Measurements from ENCODE around the gene SFMBT2.
"Not testable (repeated sequence)": the region's sequence is repeated elsewhere in the genome, so short reads cannot be mapped to it uniquely, and the experiment has no call there.

Gene SFMBT2

DNA sequence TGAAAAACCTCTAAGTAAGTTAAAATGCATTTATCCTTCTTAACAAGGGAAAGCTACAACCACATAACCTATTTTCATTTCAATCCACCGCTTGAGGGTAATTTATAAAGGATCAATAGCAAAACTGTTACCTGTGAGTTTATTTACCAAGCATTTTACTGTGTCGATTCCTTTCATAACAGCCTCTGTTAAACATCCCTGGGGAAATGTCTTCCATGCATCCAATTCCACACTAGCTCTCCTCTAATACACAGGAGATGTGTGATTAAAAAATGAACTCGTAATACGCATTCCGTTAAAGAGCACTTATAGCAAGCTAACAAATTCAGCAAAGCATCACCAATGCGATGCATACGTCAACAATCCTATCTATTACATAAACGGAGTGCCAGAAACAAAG is 185.7 kb downstream of the SFMBT2 start:
- DNase-seq (ENCODE audit: low read depth in 2 of 2), result no peak

DNA sequence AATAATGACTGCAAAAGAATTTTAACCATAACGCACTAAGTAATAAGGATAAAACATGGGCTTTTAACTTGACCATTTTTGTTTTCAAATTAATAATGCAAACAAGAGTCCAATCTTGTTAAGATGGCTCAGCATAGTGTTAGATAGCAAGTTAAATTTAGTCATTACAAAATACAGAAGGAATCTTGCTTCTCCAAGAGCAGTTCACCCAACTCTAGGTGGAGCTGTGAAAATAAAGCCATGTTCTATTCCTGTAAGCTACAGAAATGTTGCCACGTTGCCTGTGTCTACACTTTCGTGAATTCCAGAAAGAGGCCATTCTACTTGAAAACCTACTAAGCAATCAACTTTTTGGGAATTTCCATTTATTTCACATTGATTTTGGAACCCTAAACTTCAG is 191.9 kb downstream of the SFMBT2 start:
- no peak for DNase-seq (ENCODE audit: low read depth in 2 of 2)

DNA sequence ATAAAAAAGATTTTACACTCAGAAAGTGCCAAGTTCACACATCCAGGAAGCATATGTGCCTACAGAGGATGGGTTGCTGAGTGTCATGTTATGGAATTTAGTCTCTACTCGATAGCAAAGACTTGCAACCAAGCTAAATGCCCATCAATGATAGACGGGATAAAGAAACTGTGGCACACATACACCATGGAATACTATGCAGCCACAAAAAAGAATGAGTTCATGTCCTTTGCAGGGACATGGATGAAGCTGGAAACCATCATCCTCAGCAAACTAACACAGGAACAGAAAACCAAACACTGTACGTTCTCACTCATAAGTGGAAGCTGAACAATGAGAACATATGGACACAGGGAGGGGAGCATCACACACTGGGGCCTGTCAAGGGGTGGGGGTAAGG is 198.1 kb downstream of the SFMBT2 start:
- DNase-seq (ENCODE audit: low read depth in 2 of 2), result not testable (repeated sequence)

DNA sequence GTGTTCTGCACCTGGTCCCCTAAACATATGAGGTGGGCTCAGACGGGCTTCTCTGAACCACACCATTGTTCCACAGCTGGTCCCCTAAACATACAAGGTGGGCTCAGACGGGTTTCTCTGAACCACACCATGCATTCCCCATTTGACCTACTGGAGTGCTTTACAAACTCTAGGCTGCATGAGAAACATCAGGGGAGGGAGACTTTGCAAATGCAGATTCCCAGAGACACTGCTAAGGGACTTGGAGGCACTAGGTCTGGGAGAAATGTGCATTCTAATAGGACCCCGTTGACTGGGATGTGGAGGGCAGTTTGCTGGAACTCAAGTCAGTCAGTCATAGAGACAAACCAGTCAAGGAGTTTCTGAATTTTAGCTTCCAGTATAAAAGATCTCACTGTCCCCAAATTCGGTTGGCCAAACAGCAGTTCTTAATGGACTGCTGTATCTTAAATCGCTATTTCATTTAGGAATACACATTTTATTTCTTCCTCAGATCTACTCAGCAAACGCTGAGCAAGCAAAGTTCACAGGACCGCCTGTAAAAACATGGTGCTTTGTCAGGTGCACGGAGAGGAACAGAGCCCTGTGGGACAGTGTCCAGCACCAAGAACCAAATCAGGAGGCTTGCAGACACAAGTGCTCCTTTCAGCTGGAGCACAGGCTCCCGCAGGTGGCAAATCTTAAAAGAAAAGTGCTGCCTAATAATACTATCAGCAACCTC is 198.8 kb downstream of the SFMBT2 start:
- DNase-seq (ENCODE audit: low read depth in 2 of 2), result no peak

DNA sequence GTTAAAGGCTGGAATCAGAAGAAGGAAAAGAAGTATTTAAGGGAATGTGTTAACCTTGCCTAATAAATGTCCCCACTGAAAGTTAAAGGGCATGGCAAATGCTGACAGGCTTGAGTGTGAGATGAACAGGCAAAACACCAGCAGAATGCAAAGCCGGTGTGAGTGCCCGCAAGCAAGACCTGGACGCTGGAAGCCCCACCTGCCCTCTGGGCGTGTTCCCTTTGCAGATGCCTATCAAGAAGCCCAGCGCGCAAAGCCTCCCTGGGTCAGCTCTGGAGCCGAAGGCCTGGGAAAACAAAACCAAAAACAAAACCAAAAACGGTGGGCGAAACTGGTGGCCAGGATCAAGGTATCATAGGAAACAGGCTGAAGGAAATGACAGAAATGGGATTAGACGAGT is 200.3 kb downstream of the SFMBT2 start:
- DNase-seq (ENCODE audit: low read depth in 2 of 2), result no peak

DNA sequence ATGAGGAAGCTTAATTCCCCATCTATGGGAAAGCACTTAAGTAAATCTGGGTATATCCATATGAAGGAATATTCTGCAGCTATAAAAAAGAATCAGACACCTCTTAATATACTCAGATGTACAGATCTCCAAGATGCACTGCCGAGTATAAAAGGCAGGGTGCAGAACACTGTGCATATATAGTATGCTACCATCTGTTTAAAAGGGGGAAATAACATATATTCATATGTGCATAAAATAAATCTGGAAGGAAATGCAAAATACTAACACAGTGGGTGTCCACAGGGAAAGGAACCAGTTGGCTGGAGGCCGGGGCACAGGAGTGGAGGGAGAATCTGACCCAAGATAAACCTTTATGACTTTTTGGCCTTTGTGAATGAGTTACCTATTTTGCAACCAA is 201.4 kb downstream of the SFMBT2 start:
- no peak for DNase-seq (ENCODE audit: low read depth in 2 of 2)

DNA sequence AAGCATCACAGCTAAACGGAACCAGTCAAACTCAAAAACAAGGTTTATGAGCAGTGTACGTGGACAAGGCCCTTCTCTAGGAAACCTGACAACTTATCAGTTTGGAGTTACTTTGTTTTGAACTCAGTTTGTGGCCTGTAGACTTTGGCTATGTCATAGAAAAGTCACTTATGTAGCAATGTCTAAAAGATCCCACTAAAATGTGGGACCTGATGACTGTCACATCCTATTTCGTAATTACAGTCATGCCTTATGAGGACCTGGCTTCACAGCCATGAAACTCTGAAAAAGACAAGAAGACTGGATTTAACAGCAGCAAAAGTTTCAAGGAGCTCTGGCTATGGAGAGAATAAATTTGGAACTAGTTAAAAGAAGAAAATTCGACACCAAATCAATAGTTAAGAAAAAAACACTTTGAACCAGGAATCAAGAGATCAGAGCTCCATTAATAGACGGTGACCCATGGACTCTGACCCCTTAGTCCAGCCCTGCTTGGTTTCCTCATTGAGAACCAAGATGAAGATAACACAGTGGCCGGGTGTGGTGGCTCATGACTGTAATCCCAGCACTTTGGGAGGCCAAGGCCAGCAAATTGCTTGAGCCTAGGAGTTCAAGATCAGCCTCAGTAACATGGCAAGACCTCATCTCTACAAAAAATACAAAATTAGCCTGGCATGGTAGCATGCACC is 204.3 kb downstream of the SFMBT2 start:
- DNase-seq (ENCODE audit: low read depth in 2 of 2), result no peak

DNA sequence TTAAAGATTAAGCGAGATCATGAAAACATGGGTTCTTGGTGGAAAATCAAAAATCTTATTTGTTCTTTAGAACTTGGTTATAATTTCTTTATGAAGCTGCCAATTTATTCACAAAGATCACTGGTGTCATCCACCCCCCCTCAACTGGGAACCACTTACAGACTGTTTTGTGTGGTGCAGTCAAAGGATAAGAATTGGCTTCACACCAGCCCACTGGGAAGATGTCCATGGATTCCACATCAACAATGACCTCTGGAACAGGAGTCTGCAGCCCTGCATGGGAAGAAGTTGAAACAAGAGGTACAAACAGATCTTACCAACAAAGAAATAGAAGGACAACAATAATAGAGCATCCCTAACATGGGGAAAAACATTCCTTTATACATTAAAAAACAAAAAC is 205.2 kb downstream of the SFMBT2 start:
- no peak for DNase-seq (ENCODE audit: low read depth in 2 of 2)

DNA sequence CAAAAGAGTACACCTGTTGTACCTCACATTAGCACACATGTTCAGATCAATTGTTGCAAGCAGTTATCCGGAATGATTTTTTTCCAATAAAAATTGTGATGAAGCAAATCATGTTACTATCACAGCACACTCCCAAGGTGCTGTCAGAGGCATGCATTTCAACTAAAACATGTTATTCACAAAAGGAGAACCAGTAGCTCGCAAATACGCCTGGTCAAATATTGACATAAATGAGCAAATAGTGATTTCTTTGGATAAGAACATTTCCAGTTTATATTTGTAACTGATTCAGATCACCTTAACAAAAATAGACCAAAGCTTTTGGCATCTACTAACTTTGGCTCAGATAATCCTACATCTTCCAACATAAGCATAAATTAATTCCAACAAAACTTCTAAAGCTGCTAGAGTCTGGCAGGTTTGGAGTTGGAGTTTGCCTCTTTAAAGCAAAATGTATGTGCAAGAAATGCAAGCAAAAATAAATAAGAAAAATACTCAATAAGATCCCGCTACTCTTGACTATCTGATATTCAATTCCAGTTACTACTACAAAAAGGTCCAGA is 208.0 kb downstream of the SFMBT2 start:
- DNase-seq (ENCODE audit: low read depth in 2 of 2), result no peak

DNA sequence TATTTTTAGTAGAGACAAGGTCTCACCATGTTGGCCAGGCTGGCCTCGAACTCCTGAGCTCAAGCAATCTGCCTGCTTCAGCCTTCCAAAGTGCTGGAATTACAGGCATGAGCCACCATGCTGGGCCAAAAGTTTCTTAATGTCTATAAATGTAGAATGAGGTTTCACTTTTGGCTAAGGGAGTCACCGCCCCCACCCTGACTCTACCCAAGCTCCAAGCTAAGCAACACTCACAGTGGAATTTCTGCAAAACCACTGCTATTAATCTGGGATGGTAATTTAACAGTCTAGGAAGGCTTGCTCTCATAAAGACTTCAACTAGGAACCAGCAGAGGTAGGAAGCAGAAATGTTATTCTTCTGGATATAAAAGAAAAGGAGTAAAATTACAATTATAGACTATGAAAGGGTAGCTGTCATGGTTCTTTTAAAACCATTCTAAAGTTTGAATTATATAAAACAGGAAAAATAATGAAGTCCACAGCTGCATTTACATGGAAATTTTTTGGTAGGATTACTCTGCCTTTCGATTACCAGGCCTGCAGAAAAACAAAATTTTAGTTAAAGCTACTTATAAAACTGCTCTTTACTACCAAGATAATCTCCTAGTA is 211.6 kb downstream of the SFMBT2 start:
- DNase-seq (ENCODE audit: low read depth in 2 of 2), result no peak

DNA sequence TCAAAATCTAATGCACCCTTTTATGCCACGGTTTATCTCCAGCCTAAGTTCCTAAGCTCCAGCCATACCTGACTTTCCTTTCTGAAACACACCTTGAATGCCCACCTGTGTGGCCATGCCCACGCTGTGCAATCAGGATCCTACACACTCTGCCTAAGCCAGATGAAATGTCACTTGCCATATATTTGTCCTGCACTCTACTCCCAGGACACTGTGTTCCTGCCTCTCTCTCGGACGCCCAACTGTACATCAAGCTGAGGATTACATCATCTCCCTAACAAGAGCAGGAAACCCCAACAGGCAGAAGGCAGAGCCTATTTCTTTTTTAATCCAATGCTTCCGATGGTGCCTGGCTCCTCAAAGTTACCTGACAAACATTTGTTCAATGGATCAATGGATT is 214.6 kb downstream of the SFMBT2 start:
- DNase-seq (ENCODE audit: low read depth in 2 of 2), result no peak

DNA sequence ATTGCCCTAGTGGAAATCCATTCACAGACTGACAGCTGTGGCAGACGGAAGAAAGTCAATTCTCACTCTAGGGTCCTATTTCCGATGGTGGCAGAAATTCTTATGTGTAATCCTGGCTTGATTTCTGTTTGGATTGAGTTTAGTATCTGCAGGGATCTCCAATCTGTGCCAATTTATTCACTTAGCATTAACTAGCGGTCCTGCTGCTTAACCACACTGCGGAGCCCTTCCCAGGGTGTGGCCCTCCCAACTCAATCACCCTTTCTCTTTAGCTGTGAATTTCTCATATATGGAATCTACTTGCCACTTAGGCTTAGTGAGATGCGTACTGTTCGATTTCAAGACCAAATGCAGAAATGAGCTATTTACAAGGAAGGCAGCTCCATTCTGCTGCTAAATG is 215.7 kb downstream of the SFMBT2 start:
- no peak for DNase-seq (ENCODE audit: low read depth in 2 of 2)

DNA sequence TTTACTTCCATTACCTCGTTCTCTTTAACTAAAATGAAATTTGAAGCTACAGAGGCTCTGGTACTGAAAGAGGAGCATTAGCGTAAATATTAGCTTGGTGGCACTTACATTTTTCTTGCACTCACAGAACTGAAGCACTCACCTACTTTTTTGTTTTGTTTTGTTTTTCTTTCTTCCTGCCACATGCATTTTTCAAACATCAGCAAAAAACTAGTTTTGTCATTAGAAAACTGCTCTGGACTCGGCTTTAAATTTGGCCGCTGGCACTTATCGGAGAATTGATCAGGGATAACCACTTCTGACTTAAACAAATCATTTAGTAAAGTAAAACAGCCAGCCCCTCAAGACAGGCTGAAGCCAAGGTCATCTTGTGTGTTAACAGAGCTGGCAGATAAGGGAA is 216.3 kb downstream of the SFMBT2 start:
- DNase-seq (ENCODE audit: low read depth in 2 of 2), result no peak

DNA sequence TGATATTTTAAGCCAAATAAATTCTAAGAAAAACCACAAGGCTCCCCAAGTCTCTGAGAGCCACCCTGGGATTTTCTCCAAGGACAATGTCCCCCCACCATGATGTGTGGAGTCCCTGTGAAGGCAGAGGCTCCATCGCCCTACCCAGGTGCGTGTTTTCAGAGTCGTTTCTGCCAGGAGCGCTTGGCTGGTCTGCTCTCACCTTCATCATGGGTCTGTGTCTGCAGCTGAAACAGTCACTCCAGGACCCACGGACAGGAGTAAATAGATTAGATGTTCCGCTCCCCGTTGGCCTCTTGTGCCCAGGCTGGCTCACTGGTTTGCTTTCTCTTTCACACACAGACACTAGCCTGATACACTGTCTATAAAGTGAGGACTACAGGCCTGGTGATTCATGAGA is 217.5 kb downstream of the SFMBT2 start:
- DNase-seq (ENCODE audit: low read depth in 2 of 2), result peak; percentile 16 to 33

DNA sequence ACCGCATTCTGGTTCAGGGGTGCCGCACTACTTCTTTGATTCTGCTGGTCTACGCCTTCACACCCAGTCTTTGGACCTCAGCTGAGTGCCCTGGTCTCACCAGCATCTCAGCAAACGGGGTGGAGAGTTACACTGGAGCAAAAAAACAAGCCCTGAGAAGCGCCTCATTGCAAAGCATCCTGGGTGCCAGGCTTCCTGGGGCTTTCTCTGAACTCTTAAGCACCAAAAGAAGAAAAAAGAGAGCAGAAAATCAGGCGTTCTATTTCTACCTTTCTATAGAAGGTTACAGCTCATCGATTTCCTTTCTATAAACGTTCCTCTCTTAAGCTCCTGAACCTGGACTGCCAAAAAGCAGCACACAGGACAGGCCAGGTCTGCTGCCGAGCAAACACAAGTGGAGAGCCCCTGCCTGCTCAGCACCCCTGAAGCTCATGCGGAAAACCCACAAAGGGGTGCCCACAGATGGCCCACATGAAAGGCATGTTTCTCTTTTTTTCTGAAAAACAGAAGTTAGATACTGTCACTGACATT is 217.9 kb downstream of the SFMBT2 start:
- DNase-seq (ENCODE audit: low read depth in 2 of 2), result peak; percentile 28 to 44

DNA sequence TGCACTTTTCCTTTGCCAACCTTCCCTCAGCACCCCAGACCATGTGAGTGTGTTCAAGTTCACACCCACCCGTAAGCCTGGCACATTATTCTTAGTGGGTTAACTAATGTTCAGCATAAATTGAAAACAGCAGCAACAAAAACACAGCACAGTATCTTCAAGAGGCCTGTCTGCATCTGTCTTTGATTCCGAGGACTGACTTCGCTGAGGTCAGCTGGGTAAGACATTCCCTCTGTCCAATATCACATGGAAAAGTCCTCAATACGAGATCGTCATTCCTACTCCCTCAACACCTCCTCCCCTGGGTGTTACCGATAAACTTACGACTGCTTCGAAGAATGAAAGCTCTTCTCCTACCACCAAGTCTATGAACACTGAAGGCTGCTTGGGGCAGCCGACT is 218.8 kb downstream of the SFMBT2 start:
- DNase-seq (ENCODE audit: low read depth in 2 of 2), result no peak

DNA sequence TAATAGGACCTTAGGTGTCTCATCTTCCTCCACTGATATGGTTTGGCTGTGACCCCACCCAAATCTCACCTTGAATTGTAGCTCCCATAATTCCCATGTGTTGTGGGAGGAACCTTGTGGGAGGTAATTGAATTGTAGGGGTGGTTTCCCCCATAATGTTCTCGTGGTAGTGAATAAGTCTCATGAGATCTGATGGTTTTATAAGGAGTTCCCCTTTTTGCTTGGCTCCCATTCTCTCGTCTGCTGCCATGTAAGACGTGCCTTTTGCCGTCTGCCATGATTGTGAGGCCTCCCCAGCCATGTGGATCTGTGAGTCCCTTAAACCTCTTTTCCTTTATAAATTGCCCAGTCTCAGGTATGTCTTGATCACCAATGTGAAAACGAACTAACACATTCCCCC is 220.1 kb downstream of the SFMBT2 start:
- DNase-seq (ENCODE audit: low read depth in 2 of 2), result not testable (repeated sequence)

DNA sequence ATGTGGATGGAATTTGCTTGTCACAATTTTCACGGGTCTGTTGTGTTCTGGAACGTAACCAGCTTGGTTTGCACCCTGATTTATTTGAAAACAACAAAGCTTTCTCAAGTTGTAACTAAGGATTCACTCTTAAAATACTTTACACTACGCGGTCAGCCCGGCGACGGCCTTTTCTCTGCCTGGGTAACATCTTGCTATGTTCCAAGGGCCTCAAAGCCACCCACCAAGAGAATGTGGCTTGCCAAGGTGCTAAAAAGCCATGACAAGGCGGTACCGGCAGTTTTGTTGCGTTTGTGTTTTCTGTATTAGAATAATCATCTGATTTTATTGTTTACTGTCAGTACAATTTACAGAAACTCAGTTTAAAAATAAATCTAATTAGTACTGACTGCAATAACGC is 220.9 kb downstream of the SFMBT2 start:
- no peak for DNase-seq (ENCODE audit: low read depth in 2 of 2)

DNA sequence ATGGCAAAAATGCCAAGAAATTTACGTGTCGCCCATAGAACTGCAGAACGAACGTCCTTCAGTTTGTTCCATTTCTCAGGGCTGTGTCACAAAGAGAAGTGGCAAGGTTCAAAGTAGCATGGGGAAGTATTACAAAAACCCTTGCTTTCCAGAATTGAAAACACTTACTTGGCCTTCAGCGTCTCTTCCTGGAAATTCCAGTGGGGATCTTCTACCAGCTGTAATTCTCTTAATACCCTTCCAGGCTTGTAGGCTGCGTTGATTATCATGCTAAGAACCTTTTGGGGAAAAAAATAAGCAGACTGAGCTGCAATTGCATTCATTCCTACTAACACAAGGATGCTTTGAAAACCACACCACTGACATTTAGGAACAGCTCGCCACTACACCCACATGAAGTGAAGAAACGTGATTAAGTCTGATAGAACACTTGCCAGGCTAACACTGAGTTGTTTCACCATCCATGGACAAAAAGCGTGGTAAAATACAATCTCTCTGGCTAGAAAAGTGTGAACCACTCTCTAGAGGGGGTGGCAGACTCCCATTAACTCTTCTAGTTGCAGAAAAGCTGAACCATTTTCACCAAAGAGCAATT is 222.3 kb downstream of the SFMBT2 start:
- DNase-seq (ENCODE audit: low read depth in 2 of 2), result no peak

DNA sequence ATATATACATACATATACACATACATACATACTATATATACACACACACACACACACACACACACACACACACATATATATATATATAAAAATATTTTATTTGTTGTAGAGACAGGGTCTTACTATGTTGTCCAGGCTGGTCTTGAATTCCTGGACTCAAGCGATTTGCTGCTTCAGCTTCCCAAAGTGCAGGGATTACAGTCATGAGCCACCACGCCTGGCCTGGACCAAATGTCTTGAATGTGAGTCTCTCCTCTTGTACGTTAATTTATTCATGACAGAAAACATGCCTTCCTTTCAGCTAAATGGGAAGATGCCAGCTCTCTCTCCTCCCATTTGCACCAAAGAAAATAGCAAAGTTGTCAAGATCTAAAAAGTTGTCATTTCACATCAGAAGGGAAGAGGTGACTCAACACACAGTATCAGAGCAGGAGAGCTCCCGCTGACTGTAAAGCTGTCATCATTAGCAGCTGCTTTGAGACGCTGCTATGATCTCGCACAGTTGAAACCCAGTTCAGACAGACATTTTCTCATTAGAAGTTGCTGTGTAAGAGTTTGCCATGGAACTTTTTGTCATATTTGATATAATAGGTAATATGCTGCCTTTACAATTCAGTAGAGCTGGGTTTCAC is 224.3 kb downstream of the SFMBT2 start:
- no peak for DNase-seq (ENCODE audit: low read depth in 2 of 2)

DNA sequence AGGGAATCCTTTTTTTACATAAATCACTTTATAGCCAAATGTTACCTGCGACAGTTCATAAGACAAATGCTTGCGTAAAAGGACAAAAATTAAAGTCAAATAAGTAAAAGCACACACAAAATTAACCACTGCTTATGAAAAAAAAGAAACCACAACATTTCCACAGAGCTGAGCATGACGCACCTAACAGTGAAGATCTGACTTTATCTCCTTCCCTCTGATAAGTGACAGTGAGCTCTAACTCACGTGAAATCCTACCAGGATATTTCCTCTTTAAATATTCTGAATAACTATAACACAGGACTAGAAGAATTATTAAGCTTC is 225.5 kb downstream of the SFMBT2 start:
- DNase-seq (ENCODE audit: low read depth in 2 of 2), result no peak
